Smooth muscle cell (in vitro differentiated cells): ENCODE measurements around the gene JAZF1. TPM values are rescaled to one million over a fixed set of nuclear protein-coding genes. Genes with fewer than 3 reads are reported as not detected.
"Not testable (repeated sequence)": the region's sequence is repeated elsewhere in the genome, so short reads cannot be mapped to it uniquely, and the experiment has no call there.

Experiments used
- DNase-seq: peaks from one replicate; lab custom pipeline; 2025; ENCODE audit not compliant: unreplicated experiment; lab: John Stamatoyannopoulos, UW
- H2AFZ ChIP-seq: fragments of 200-600 bp; sonication (generic); 2 replicates; pipeline ENCODE4 v1.6.0; 2016; ENCODE audit warnings: antibody characterized with exemption, low read depth, mild to moderate bottlenecking
- H3F3A ChIP-seq: fragments of 200-600 bp; sonication (generic); 2 replicates; pipeline ENCODE4 v1.6.0; 2017; ENCODE audit warnings: antibody characterized with exemption, low read depth
- H3K27ac ChIP-seq: fragments of 200-600 bp; sonication (generic); 2 replicates; pipeline ENCODE4 v1.5.1; 2016; ENCODE audit warnings: low read depth, mild to moderate bottlenecking
- H3K27me3 ChIP-seq: fragments of 200-600 bp; sonication (generic); 2 replicates; pipeline ENCODE4 v1.6.1; 2016; ENCODE audit warnings: low read depth, mild to moderate bottlenecking
- H3K36me3 ChIP-seq: fragments of 200-600 bp; sonication (generic); 2 replicates; pipeline ENCODE4 v1.5.1; 2016; ENCODE audit warnings: low read depth
- H3K4me1 ChIP-seq: fragments of 200-600 bp; sonication (generic); 2 replicates; pipeline ENCODE4 v1.5.1; 2016; ENCODE audit warnings: low read depth
- H3K4me2 ChIP-seq: fragments of 200-600 bp; sonication (generic); 2 replicates; pipeline ENCODE4 v1.6.0; 2016; ENCODE audit warnings: mild to moderate bottlenecking
- H3K4me3 ChIP-seq: fragments of 200-600 bp; sonication (generic); 2 replicates; pipeline ENCODE4 v1.5.1; 2016; ENCODE audit warnings: mild to moderate bottlenecking
- H3K79me2 ChIP-seq: fragments of 200-600 bp; sonication (generic); 2 replicates; pipeline ENCODE4 v1.6.0; 2016; ENCODE audit warnings: low read depth, mild to moderate bottlenecking
- H3K9ac ChIP-seq: fragments of 200-600 bp; sonication (generic); 2 replicates; pipeline ENCODE4 v1.6.0; 2016; ENCODE audit warnings: low read depth
- H3K9me3 ChIP-seq: fragments of 200-600 bp; sonication (generic); replicated peaks from 2 replicates; pipeline ENCODE4 v1.5.1; 2016; ENCODE audit warnings: low read depth
- H4K20me1 ChIP-seq: fragments of 200-600 bp; sonication (generic); 2 replicates; pipeline ENCODE4 v1.6.0; 2016; ENCODE audit warnings: low read depth
- WGBS: methylation state at CpG from one replicate; pipeline ENCODE4 v1.1.7; 2016; ENCODE audit warnings: low lambda C conversion rate; 5-methylcytosine and 5-hydroxymethylcytosine counted together
- polyA plus RNA-seq: library from polyadenylated mRNA; unstranded; fragments of >200 nt; fragmentation: Nextera tagmentation; extraction: Ambion mirVana; gene quantifications from 2 replicates; pipeline ENCODE4 v1.2.1, GENCODE V29; 2016
- total RNA-seq: library from RNA; depleted of rRNA; stranded (reverse); fragments of >200 nt; gene quantifications from 2 replicates; pipeline ENCODE4 v1.2.3, GENCODE V29; 2014
- TF ChIP-seq, protein P1 (sequence below): fragments of 200-600 bp; sonication (generic); IDR thresholded peaks from 2 replicates; pipeline ENCODE4 v1.5.1; 2017; ENCODE audit warnings: borderline replicate concordance, mild to moderate bottlenecking, antibody characterized with exemption; ENCODE audit not compliant: insufficient read depth, poor library complexity, severe bottlenecking

Gene JAZF1
- total and polyA plus RNA-seq, 2 experiments from 2014 or later = 17.4 to 18.0 TPM

DNA sequence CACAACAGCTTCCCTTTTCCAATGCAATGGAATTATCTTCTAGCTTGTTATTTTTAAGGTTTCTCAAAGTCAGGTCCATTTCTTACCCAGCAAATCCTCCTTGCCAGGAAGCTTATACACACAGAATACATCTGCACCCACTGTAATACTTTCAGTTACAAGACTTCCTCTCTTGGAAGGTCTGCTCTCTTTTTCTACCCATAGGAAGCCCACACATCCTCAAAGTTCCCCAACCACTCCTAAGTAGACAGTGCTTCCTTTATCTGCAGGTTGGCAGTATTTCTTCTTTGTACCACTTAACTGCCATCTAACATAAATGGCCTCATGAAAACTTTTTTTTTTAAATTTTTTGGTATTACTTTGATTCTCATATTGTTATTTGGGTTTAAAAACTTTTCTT is 285.0 kb downstream of the JAZF1 start:
- Histone ChIP-seq H3K4me2 (no peak overlapping the region), H3K9ac (no peak overlapping the region), H3K4me1 (no peaks in the 10 kb centered on the region), H3K36me3 (peaks cover 5% of the 10 kb centered on the region), H3K27ac (no peak overlapping the region), H2AFZ (no peak overlapping the region), H3K27me3 (no peaks in the 10 kb centered on the region), H3F3A (no peaks in the 10 kb centered on the region), H3K79me2 (no peaks in the 10 kb centered on the region), H3K9me3 (no peaks in the 10 kb centered on the region), H4K20me1 (no peaks in the 10 kb centered on the region), H3K4me3 (no peak overlapping the region)
- DNase-seq = no peak
- TF ChIP-seq, protein P1, sequence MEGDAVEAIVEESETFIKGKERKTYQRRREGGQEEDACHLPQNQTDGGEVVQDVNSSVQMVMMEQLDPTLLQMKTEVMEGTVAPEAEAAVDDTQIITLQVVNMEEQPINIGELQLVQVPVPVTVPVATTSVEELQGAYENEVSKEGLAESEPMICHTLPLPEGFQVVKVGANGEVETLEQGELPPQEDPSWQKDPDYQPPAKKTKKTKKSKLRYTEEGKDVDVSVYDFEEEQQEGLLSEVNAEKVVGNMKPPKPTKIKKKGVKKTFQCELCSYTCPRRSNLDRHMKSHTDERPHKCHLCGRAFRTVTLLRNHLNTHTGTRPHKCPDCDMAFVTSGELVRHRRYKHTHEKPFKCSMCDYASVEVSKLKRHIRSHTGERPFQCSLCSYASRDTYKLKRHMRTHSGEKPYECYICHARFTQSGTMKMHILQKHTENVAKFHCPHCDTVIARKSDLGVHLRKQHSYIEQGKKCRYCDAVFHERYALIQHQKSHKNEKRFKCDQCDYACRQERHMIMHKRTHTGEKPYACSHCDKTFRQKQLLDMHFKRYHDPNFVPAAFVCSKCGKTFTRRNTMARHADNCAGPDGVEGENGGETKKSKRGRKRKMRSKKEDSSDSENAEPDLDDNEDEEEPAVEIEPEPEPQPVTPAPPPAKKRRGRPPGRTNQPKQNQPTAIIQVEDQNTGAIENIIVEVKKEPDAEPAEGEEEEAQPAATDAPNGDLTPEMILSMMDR = no peak

DNA sequence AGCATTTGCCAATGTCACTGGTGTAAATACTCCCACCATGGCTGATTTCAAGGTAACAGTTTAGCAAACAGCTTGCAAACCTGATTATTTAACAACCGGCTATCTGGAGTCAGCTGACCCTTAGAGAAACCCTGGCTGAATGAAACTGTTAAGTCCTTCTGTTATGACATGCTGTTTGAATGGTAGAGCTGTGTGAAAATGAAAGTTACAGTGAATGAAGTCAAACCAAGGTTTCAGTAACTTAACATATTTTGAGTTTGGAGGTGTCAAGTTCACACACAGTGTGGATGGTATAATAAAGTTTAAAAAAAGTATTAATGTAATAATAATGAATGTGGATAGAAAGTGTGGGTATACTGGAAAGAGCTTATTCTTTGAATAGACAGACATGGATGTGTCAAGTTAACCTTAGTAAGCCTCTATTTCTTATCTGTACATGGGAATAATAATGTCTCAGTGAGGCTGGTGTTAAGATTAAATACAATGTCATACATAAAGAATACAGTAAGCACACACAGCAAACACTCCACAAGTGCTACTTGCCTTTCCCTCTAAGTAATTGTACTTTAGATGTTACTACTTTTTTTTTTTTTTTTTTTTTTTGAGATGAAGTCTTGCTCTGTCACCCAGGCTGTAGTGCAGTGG is 290.3 kb downstream of the JAZF1 start:
- DNase-seq = no peak
- H3K9ac ChIP-seq = no peak overlapping the region
- H3K9me3 ChIP-seq = no peaks in the 10 kb centered on the region
- peaks cover 5% of the 10 kb centered on the region for H3K36me3 ChIP-seq
- H3F3A ChIP-seq = no peaks in the 10 kb centered on the region
- no peak overlapping the region for H2AFZ ChIP-seq
- TF ChIP-seq, protein P1 = no peak
- H3K27ac ChIP-seq = no peak overlapping the region
- no peaks in the 10 kb centered on the region for H3K4me1 ChIP-seq
- WGBS = 49% methylated on average over 1 of the region's 1 CpG
- no peaks in the 10 kb centered on the region for H3K27me3 ChIP-seq
- no peaks in the 10 kb centered on the region for H3K79me2 ChIP-seq
- no peak overlapping the region for H3K4me3 ChIP-seq
- no peaks in the 10 kb centered on the region for H4K20me1 ChIP-seq
- no peak overlapping the region for H3K4me2 ChIP-seq

DNA sequence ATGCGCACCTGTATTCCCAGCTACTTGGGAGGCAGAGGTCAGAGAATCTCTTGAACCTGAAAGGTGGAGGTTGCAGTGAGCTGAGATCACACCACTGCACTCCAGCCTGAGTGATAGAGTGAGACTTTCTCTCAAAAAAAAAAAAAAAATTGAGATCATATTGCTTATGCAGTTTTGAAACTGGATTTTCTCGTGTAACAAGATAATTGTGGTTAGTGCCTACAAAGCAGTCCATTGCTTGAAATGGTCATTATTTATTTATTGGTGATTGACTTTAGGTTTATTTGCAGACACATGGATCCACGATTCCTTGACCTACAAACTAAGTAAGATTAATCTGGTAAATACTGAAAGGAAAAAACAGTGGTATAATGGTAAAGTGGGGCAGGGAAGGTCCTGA is 290.8 kb downstream of the JAZF1 start:
- H3K9ac ChIP-seq = no peak overlapping the region
- H3K4me3 ChIP-seq = no peak overlapping the region
- no peak overlapping the region for H3K4me2 ChIP-seq
- H3F3A ChIP-seq = no peaks in the 10 kb centered on the region
- H3K4me1 ChIP-seq = no peaks in the 10 kb centered on the region
- WGBS = 98% methylated on average over 3 of the region's 3 CpGs
- no peaks in the 10 kb centered on the region for H3K27me3 ChIP-seq
- peaks cover 5% of the 10 kb centered on the region for H3K36me3 ChIP-seq
- no peaks in the 10 kb centered on the region for H4K20me1 ChIP-seq
- TF ChIP-seq, protein P1 = no peak
- H3K27ac ChIP-seq = no peak overlapping the region
- no peaks in the 10 kb centered on the region for H3K9me3 ChIP-seq
- no peaks in the 10 kb centered on the region for H3K79me2 ChIP-seq
- DNase-seq = no peak
- no peak overlapping the region for H2AFZ ChIP-seq

DNA sequence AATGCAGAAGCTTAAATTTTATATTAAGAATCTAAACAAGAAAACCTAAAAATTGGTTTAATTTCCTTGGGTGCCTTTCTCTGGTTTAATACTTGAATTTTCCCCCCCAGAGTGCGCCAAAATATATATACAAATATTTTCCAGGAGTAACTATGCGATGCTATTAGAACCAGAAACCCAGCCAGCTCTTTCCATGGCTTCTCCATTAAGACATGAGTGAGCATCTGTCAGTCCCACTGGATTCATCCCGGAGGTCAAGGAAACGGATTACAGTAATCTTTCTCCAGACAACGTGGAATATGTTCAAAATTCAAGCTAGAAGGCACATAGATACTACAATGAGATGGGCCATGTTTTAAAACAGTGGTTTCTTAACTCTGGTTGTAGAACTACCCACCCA is 291.9 kb downstream of the JAZF1 start:
- Histone ChIP-seq H3K27me3 (no peaks in the 10 kb centered on the region), H3K4me3 (no peak overlapping the region), H3K79me2 (no peaks in the 10 kb centered on the region), H3K9ac (no peak overlapping the region), H3K4me1 (peaks cover 4% of the 10 kb centered on the region), H3K9me3 (no peaks in the 10 kb centered on the region), H4K20me1 (no peaks in the 10 kb centered on the region), H3K27ac (no peak overlapping the region), H3K36me3 (peaks cover 3% of the 10 kb centered on the region), H3K4me2 (no peak overlapping the region), H3F3A (no peaks in the 10 kb centered on the region), H2AFZ (no peak overlapping the region)
- 92% methylated on average over 5 of the region's 5 CpGs for WGBS
- DNase-seq = no peak
- TF ChIP-seq, protein P1 = no peak

DNA sequence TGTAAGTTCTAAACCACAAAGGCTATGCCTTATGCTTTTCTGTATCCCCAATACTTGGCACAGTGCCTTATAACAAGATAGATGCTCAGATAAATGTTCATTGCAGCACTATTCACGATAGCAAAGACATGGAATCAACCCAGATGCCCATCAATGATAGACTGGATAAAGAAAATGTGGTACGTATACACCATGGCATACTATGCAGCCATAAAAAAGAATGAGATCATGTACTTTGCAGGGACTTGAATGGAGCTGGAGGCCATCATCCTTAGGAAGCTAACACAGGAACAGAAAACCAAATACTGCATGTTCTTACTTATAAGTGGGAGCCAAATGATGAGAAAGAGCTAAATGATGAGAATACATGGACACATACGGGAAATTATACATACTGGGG is 293.9 kb downstream of the JAZF1 start:
- H2AFZ ChIP-seq, H3F3A ChIP-seq, H3K36me3 ChIP-seq, H3K27me3 ChIP-seq, H3K4me1 ChIP-seq, DNase-seq, H3K27ac ChIP-seq, H3K4me2 ChIP-seq, H3K79me2 ChIP-seq, H3K9me3 ChIP-seq, H3K4me3 ChIP-seq, H4K20me1 ChIP-seq, H3K9ac ChIP-seq: not testable (repeated sequence)
- WGBS = 96% methylated on average over 3 of the region's 3 CpGs
